Hepatic stellate cell (primary cell): ENCODE data around the gene ERC2.

Source experiments
- DNase-seq: peaks from one replicate; pipeline ENCODE4 v3.0.0; 2011; ENCODE audit warnings: low spot score

Gene ERC2

DNA sequence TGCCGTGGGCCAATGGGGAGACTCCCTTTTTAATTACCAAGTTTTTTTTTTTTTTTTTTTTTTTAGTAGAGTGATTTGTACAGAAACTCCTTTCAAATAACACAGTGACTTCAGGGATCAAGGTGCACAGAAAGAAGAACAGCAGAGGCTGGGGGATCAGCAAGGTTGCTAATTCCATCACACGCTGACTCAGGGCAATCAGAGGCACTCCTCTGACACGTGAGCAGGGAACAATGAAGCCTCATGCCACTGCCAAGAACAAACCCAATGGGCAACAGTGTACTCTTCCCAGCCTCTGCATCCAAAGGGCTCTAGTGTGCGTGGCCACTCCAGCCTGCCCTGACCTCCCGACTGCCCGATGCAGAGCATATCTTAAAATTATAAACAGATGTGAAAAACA is 794.5 kb downstream of the ERC2 start:
- DNase-seq, result no peak

DNA sequence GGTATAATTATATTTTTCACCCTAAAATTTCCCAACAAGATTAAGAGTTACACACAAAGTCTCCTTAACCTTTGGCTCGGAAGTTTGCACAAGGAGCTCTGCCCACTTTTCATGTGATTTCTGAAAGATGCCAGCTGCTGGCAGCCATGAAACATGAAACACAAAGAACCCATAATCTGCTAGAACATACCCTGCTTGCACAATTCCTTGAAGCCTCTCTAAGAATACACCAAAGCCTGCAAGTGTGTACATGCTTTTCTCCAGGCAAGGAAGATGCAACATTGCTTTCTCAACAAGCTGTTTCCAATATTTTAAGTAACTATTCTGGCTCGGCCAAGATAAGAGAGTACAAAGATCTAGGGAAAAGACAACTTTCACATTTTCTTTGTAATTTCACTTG is 799.1 kb downstream of the ERC2 start:
- no peak for DNase-seq

DNA sequence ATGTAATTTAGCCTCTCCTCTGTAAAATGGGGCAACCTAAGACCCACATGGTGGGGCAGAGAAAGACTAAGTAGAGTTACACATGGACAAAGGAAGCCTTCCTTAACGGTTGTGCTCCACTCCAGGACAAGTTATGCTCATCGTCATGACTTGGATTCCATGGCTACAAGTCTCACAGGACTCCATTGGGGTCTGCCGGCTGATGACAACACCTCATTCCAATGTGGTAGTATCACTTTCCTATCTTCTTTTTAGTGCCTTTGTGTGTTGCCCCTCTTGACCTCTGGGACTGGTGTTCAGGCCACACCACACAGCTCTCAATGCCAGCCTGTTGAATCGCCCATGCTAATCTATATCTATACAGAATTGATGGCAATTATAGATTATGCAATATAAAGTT is 799.9 kb downstream of the ERC2 start:
- DNase-seq, result no peak

DNA sequence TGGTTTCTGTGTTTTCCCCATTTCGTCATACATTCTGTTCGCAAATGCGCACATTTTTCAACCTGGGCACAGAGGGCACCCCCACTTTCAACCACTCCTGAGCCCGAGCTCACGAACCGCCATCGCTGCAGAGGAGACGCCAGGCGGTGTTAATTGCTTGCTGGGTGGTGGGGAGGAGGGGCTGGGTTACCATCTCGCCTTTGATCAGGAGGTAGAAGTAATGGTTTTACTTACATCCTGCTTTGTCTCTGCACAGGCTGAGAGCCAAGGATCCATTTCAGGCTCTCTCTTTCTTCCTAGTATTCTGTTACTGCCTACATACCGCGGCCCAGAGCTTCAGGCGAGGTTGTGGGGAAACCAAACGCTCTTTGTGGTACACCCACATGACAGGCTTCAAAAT is 803.9 kb downstream of the ERC2 start:
- DNase-seq, result no peak

DNA sequence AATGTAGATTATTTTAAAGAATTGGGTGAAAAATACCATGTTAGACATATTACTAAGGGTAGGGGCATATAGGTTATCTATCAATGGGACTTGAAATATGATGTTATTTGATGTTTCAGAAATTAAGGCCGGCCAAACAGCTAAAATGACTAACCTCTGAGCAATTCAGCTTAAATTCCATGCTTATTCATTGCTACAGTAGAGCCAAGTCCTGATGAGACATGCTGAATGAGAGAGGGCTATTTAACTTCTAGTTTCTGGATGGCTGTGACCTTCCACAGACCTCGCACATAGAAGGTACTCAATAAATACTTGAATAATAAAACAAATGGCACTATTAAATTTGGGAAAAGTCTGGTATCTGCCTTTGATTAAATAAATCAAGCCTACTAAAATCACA is 805.6 kb downstream of the ERC2 start:
- peak; percentile 53 for DNase-seq

DNA sequence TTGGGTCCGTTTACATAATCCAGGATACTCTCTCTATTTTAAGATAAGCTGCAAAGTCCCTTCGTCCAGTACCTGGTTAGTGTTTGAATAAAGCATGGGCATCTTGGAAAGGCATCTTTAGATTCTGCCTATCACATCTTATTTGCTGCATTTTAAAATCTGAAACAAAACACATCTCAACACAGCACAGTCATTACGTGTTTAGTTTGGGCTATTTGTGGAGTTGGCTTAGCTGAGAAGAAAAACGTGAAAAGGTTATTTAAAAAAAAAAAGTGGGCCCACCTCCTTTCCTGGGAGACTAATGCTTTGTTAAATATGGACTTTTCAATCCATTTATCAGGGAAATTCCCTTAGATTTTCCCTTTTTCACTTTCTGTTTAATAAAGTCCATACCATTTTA is 806.7 kb downstream of the ERC2 start:
- DNase-seq, result no peak

DNA sequence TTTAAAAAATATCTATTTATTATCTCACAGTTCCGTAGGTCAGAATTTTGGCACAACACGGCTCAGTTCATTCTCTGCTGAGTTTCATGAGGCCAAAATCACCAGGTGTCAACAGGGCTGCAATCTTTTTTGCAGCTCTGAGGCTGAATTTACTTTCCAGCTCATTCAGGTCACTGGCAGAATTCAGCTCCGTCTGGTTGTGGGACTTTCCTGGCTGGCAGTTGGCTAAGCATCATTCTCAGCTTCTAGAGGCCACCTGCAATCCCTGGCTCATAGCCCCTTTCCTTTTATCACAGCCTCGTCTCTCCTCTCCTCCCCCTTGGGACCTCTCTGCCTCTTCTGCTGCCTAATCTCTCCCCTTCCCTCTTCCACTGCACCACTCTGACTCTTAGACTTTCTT is 807.1 kb downstream of the ERC2 start:
- DNase-seq, result no peak

DNA sequence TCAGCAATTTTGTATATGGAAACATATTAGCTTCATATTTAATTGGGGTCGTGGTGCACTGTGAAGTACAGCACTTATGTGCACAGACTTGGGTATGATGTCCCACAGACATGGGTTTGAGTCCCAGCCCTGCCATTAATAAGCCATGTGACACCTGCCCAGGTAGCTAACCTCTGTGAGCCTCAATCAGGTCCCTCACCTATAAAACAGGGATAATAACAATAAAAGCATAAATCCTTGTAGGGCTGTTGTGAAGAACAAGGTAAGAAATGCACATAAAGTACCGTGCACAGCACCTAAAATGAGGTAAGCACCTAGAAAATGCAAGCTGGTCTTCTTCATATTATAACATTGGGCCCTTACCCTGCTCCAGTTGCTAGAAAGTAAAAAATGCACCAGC is 807.6 kb downstream of the ERC2 start:
- no peak for DNase-seq

DNA sequence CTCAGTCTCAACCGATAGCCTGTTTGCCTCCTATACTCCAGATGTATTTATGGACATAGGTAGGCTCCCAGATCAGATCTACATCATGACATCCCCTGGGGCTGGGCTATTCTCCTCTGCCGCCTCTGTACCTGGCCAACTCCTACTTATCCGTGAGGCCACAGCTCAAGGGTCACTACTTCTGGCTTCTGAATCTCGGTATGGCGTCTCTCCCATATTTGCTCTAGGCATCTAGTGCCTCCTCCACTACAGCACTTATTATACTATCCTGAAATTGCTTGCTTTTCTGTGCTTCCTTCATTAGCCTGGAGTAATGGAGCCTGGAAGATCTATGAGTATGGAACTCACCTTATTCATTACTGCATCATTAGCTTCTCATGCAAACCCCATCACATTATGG is 808.6 kb downstream of the ERC2 start:
- DNase-seq, result no peak

DNA sequence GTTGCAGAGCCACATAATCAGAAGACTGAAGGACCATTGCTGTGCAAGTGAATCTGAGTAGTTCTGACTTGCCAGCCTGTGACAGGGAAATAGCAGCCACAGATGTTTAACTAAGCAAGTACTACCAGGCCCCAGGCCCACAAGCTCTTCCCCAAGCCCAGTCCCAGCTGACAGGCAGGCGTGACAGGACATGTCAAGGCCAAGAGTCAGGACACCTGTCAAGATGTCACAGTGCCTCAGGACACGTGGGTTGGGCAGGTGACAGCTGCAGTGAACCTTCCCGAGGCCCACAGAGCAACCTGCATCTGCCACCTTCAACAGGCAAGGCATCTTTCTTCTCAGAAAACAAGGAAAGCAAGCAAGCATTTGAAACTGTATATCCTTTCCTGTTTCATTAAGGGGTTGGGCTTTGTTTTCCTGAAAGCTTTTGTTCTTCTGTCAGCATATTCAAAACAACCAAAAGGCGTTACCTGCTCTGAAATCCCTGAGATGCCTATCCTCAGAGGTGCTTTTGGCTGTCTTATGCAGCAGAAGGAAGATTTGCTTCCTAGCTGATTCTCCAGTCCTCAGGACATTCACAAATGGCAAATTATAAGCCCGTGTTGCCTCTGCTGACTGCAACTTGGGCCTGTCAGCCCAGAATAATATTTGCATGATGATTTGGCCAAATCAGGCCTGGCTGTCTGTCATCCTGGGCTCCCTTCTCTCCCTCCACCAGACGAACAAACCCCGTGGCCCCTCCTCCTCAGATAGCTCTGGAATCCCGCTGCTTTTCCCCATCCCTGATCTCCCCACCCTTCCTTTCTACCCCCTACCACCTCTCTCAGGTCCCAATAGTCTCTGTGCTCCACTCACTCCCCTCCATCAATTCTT is 809.3 kb downstream of the ERC2 start:
- no peak for DNase-seq

DNA sequence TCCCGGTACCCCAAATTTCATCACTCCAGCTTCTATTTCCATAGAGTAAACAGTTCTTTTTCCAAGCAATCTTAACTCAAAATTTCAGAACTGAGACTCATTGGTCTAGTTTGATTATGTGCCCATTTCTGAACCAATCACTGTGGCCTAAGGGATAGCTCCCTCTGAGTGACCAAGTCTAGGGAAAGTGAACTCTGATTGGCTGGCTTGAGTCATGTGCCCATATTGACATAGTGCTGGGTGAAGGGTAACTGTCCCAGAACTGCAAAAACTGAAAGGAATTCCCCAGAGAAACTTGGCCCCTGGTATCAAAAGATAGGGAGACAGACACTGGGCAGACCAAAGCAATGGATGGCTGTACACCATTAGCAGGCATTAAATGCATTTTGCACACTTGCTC is 810.0 kb downstream of the ERC2 start:
- no peak for DNase-seq

DNA sequence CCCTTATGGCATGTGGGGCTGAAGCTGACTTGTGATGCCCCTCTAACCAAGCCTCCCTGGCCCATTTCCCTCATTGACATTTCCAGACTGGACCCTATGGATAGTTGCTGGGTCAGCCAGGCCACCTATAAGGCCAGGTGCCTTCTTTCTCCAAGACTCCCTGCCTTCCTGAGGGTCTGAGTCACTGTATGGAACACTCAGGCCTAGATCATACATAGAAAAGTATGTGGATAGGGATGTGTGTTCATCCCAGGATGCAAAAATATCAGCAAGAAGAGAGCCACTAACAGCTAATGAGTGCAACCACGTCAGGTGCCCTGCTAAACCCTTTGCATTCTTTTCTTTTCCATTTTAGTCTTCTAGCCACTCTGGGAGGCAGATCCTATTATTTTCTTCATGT is 812.7 kb downstream of the ERC2 start:
- DNase-seq, result no peak

DNA sequence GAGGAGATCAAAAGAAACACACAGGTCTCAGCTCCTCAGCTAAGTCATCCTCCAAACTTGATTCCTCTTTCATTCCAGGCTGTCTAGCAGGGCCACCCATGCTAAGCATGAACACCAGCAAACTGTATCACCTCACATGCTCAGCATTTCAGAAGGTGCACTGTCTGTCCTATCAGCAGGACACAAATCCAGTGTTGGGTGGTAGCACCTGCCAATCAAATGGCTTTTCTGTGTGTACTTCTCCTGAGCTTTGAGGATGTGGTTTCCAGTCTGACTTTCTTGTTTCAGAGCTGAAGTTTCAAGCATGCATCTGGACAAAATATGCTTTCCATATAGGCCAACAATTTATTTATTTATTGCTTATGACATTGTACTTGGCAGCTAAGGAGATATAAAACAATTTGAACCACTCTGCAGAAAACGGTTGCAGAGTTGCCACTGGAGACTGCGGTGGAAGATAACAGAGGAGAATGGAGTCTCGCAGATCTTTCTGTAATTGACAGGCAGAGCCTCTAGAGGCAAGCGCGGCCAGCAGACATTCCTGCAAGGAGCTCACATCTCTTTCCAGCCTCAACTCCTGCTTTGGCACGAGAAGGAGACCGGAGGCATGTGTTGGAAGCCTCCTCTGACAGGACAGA is 814.0 kb downstream of the ERC2 start:
- DNase-seq, result no peak

DNA sequence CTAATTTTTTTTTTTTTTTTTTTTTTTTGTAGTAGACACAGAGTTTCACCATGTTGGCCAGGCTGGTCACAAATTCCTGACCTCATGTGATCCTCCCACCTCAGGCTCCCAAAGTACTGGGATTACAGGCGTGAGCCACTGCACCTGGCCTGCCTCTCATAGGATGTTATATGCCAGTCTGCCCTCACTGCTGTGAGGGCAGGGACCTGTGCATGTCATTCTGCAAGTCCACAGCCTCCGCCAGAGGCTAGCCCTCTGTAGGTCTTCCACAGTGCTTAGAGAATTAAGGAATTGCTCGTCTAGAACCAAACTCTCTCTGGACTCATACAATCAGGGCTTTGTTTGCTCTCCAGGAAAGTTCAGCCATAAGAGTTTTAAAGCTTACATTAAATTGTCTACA is 817.3 kb downstream of the ERC2 start:
- no peak for DNase-seq

DNA sequence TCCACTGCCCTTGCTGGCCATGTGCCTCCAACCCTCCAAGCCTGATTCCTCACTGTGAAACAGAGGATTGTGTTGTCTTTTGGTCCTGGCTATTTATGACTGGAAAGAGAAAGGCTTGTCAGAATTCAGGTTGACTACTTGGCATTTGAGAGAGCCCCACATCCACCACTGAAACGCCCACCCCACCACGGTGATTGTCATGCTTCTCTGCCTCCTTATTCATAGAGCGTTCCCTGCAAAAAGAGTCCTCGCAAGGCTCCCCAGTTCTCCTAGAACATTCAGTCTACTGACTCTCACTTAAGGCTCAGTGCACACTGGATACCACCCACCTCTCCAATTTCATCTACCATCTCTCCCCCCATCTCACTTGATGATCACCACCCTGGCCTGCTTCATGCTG is 818.3 kb downstream of the ERC2 start:
- no peak for DNase-seq

DNA sequence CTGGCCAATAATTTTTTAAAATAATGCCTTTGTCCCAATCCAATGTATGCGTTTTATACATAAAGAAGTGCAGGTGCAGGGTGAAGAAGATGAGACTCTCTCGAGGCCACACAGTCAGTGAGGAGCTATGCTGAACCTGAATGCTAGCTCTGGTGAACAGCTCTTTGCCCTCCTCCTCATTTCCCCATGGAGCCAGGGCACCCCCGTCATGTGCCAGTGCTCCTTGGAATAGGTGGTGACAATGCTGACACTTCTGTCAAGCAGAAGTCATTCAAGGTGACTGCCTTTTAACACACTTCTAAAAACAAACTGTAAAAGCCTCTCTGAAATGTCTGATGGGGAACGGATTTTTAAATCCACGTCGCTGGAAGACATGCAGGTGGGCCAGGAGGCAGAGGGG is 818.7 kb downstream of the ERC2 start:
- DNase-seq, result no peak

DNA sequence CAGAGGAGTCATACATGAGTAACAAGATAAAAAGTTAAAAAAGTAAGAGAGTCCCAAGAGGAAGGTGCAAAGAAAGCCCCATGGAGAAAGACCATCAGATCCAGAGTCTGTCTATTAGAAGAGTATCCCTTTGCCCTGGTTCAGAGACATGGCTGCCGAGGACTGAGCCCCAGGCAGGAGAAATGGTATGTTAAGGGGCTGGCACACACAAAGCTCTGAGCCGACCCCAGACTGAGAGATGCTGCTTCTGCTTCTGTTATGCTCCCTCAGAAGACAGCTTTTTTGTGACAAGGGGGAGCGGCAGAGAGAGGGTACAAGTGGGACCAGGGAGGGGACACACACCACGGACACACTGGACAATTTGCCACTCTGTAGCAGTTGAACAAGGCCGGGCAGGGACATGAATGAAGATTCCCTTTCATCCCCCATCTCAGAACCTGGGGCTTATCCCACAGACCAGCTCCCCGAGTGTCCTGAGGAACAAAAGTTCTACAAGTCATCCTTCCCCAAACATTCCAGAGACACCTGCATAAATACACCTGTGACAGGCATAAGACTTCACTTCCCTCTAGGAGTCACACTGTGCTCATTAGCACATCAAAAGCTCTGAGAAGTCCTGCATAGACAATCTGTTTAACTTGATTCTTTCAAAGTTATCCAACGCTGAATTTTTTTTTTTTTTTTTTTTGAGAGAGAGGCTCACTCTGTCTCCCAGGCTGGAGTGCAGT is 819.5 kb downstream of the ERC2 start:
- DNase-seq, result no peak

DNA sequence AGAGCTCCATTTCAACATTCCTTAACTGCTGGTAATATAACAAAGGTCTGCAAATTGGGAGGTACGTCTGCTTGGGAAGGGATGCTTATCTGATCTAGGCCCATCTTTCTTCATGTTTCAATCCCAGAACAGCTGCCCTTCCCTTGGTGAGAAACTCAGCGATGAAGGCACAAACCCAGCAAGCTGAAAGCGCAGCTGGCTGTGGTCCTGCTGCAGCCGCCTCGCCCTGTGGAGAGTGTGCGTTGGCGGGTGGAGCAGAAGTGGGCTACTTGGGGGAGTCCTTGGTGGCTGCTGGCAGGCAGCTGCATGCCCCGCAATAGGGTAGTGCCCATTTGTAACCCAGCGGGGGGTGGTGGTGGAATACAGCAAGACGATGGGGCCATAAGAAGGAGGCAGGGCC is 820.6 kb downstream of the ERC2 start:
- no peak for DNase-seq

DNA sequence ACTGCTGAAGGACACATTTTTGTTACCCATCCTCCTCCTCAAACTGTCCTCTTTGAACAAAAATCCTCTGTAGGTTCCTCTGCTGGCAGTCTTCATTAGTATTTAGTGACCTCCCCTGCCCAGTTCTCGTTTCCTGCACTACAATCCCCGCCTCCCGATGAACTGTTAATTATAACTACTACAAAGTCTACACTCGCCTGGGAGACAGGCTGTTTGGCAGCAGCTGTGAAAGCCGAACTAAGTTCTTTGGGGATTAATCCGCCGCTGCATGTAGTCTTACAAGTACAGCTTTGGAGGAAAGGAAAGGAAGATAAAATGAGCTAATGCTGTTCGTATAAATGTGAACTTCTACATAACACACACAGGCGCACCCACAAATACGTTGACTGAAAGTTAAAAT is 821.2 kb downstream of the ERC2 start:
- DNase-seq, result no peak

DNA sequence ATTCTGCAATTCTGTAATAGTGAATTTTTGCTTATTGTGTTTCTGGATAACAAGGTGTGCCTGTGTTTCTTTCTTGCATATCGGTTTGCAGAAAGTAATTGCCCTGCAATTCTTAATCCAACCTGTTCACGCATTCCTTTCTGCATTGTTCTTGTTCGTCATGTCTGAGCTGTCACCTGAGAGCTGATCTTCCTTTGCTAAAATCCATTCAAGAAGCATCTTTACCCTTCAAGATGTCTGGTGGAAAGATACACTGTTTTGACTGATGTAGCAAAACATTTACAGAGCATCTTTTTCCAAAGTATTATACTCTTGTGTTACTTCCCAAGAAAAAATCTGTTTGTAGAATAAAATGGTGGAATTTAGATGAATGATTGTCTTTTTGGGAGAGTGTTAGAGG is 822.1 kb downstream of the ERC2 start:
- no peak for DNase-seq

DNA sequence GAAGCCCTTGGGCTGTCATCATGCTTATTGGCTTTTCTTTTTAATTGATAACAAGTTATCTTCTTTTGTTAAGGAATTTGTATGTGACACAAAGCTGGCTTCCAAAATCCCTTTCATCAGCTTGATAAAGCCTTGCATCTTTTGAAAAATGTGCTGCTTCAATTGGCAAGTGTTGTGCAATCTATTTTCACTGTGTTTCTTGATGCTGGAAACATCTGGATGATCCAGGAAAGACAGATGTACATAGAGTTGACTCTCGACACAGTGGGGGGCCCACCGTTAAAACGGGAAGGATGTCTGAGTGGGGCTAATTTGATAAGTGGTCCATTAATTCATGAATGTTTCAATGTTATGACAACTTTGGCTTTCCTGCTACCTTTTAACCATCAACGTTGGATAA is 822.8 kb downstream of the ERC2 start:
- no peak for DNase-seq

DNA sequence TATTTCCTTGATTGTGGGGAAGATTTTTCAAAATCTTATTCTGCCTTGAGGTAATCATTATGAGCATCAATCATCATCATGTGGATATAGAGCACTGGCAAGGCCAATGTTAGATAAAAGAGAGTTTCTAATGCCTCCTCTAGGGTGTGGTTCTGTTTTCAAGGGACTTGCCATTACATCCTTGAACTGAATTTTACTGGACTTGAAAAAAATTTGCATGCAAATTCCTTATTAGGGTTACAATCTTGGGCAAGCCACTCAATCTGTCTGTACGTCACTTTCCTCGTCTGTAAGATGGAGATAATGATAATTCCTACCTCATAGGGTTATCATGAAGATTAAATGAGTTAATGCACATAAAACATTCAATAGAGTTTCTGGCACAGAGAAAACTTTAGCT is 825.0 kb downstream of the ERC2 start:
- DNase-seq, result no peak

DNA sequence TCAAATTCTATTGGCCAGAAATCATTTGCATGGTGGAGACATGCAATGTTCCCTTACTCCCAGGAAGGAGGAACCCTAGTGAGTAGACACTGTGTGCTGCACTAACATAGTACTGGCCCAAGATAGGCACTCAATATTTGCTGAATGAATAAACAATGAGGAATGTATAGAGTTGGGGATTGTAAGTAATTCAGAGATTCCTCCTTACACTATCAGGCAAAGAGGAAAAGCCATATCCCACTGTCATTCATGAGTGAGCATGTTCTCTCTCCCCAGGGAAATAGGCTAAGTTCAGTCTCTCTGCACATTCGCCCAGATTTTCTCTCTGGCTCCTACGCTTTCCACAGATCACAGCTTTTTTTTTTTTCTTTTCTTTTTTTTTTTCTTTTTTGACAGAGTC is 826.3 kb downstream of the ERC2 start:
- peak; percentile 31 for DNase-seq
